Measurements from ENCODE around the gene SREK1IP1.

DNA sequence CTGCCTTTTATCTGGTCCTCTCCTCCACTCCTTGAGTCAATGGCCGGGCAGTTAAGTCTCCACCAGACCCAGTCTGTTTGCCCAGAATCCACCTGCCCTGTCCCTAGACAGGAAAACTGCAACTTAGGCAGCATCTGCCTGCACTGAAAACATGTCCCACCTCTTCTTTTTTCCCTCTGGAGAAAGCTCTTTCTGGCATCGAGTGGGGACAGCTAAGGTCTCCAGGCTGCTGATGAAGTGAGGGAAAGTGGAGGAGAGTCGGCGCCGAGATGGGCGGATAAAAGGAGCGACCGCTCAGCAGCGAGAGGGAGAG is 78.4 kb downstream of the SREK1IP1 start:
- TF ChIP-seq EZH2 (optimal IDR thresholded peaks at IDR 0.05; ENCODE audit: low read depth, low read length), result no peak
- TF ChIP-seq, protein P1, sequence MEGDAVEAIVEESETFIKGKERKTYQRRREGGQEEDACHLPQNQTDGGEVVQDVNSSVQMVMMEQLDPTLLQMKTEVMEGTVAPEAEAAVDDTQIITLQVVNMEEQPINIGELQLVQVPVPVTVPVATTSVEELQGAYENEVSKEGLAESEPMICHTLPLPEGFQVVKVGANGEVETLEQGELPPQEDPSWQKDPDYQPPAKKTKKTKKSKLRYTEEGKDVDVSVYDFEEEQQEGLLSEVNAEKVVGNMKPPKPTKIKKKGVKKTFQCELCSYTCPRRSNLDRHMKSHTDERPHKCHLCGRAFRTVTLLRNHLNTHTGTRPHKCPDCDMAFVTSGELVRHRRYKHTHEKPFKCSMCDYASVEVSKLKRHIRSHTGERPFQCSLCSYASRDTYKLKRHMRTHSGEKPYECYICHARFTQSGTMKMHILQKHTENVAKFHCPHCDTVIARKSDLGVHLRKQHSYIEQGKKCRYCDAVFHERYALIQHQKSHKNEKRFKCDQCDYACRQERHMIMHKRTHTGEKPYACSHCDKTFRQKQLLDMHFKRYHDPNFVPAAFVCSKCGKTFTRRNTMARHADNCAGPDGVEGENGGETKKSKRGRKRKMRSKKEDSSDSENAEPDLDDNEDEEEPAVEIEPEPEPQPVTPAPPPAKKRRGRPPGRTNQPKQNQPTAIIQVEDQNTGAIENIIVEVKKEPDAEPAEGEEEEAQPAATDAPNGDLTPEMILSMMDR (IDR thresholded peaks at IDR 0.05; ENCODE audit: low read length), result no peak

Measured in MM.1S (cell line).